Panc1 (cell line): ENCODE measurements around the gene SCN8A. TPM values are rescaled to one million over a fixed set of nuclear protein-coding genes. Genes with fewer than 3 reads are reported as not detected.

Experiments
- ATAC-seq: fragments of 200-7000 bp; cut with Tn5 transposase; 2 replicates; pipeline ENCODE4 v1.9.1; 2020; ENCODE audit warnings: mild to moderate bottlenecking, moderate library complexity
- BruUV-seq: library from RNA; stranded (reverse); fragments of 400-500 nt; replicated peaks from 2 replicates; lab custom pipeline; 2021; lab: Mats Ljungman, UMichigan
- CTCF ChIA-PET: fragments of 300-600 bp; sonication (Branson Sonifier 250); formaldehyde crosslinking; loops from one replicate; lab custom pipeline; 2022; ENCODE audit warnings: antibody characterized with exemption; lab: Charles Lee
- POLR2A ChIA-PET: fragments of 300-600 bp; sonication (Branson Sonifier 250); formaldehyde crosslinking; loops from one replicate; lab custom pipeline; 2022; ENCODE audit warnings: antibody characterized with exemption; lab: Charles Lee
- DNase-seq: peaks from one replicate; pipeline ENCODE4 v3.0.0-alpha.2; 2010; ENCODE audit warnings: low read depth, low spot score
- H3K27ac ChIP-seq: 2 replicates; pipeline ENCODE4 v1.5.1; 2011; ENCODE audit warnings: mild to moderate bottlenecking, low read length, inconsistent platforms
- H3K27me3 ChIP-seq: fragments of 200-500 bp; sonication (Bioruptor generic); 2 replicates; pipeline ENCODE4 v1.6.0; 2014; ENCODE audit warnings: low read length, inconsistent platforms; ENCODE audit not compliant: control insufficient read depth, insufficient read depth
- H3K36me3 ChIP-seq: fragments of 200-500 bp; sonication (Bioruptor generic); 2 replicates; pipeline ENCODE4 v1.5.1; 2014; ENCODE audit warnings: inconsistent platforms, mild to moderate bottlenecking, low read length, moderate library complexity; ENCODE audit not compliant: control insufficient read depth, insufficient read depth
- H3K4me1 ChIP-seq: 2 replicates; pipeline ENCODE4 v1.5.1; 2011; ENCODE audit warnings: inconsistent platforms, mild to moderate bottlenecking, low read length, moderate library complexity; ENCODE audit not compliant: control insufficient read depth, insufficient read depth
- H3K4me3 ChIP-seq, 2 experiments: 2 replicates each; pipeline ENCODE4 v1.5.1; 2011 to 2012; ENCODE audit warnings: low read depth in 2 of 2, low read length in 2 of 2, mild to moderate bottlenecking in 2 of 2, inconsistent platforms in 1 of 2, moderate library complexity in 1 of 2
- H3K9me3 ChIP-seq: fragments of 200-500 bp; sonication (Bioruptor generic); 2 replicates; pipeline ENCODE4 v1.5.1; 2014; ENCODE audit warnings: low read depth, mild to moderate bottlenecking, inconsistent platforms, low read length, moderate library complexity; ENCODE audit not compliant: control insufficient read depth, insufficient read depth
- POLR2AphosphoS5 ChIP-seq: IDR thresholded peaks from 2 replicates; pipeline ENCODE4 v1.6.1; 2012; ENCODE audit warnings: mild to moderate bottlenecking, low read depth, low read length, moderate library complexity
- SIN3A ChIP-seq: IDR thresholded peaks from 2 replicates; pipeline ENCODE4 v1.6.1; 2012; ENCODE audit warnings: low read depth, mild to moderate bottlenecking, low read length, moderate library complexity, borderline replicate concordance; ENCODE audit not compliant: insufficient read depth
- TCF7L2 ChIP-seq: IDR thresholded peaks from 2 replicates; pipeline ENCODE4 v1.6.1; 2011; ENCODE audit warnings: mild to moderate bottlenecking, low read depth, low read length, inconsistent platforms
- in situ Hi-C: cut with HindIII; loops from 2 replicates; pipeline ENCODE4 v1.10.0; 2016; ENCODE audit warnings: low sequenced_read_pairs, low pct_unique_long_range_greater_than_20kb
- intact Hi-C: fragments of 100-400 bp; cut with micrococcal nuclease; formaldehyde crosslinking; loops from one replicate; pipeline ENCODE4 v1.10.0; 2022; ENCODE audit not compliant: unreplicated experiment
- total RNA-seq: library from RNA; stranded (reverse); gene quantifications from one replicate; pipeline ENCODE4 v1.2.1, GENCODE V29; 2021; ENCODE audit not compliant: unreplicated experiment
- TF ChIP-seq, protein P1 (sequence below), 2 experiments: IDR thresholded peaks; 2 replicates each; pipeline ENCODE4 v1.6.1; 2011 to 2012; ENCODE audit warnings: low read depth in 2 of 2, control low read depth in 1 of 2, low read length in 1 of 2, mild to moderate bottlenecking in 1 of 2, moderate library complexity in 1 of 2; ENCODE audit not compliant: insufficient read depth in 1 of 2
- TF ChIP-seq, protein P2 (sequence below): fragments of 450-650 bp; IDR thresholded peaks from 2 replicates; pipeline ENCODE4 v1.5.1; 2017; ENCODE audit warnings: mild to moderate bottlenecking

The SCN8A gene
- total RNA-seq, 1 experiment from 2014 or later = 8.6 TPM

DNA sequence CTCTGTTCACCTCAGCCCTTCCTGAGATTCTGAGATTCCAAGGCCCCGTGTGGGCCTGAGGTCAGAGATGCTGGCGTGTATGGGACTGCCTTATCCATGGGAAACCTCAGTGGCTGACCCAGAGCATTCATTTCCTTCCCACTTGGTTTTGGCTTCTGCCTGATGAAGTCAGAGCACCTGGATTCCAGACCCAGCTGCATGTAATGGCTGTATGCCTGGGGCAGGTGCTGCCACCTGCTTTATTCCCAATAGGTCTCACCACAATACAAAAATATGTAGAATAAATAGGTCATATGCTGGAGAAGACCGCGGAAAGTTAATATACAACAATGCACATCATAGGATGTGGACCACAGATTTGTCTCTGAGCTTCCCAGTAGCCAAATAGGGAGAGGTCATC, 231.9 kb downstream of the SCN8A start:
- in situ Hi-C loops (no loop called here), intact Hi-C loops (loop anchor here (10.0 kb wide), 1 partner anchor 288 kb away; no protein-coding TSS in a partner anchor)
- ATAC-seq = no peak
- TF ChIP-seq TCF7L2 (no peak), SIN3A (no peak), POLR2AphosphoS5 (no peak)
- TF ChIP-seq, protein P1, sequence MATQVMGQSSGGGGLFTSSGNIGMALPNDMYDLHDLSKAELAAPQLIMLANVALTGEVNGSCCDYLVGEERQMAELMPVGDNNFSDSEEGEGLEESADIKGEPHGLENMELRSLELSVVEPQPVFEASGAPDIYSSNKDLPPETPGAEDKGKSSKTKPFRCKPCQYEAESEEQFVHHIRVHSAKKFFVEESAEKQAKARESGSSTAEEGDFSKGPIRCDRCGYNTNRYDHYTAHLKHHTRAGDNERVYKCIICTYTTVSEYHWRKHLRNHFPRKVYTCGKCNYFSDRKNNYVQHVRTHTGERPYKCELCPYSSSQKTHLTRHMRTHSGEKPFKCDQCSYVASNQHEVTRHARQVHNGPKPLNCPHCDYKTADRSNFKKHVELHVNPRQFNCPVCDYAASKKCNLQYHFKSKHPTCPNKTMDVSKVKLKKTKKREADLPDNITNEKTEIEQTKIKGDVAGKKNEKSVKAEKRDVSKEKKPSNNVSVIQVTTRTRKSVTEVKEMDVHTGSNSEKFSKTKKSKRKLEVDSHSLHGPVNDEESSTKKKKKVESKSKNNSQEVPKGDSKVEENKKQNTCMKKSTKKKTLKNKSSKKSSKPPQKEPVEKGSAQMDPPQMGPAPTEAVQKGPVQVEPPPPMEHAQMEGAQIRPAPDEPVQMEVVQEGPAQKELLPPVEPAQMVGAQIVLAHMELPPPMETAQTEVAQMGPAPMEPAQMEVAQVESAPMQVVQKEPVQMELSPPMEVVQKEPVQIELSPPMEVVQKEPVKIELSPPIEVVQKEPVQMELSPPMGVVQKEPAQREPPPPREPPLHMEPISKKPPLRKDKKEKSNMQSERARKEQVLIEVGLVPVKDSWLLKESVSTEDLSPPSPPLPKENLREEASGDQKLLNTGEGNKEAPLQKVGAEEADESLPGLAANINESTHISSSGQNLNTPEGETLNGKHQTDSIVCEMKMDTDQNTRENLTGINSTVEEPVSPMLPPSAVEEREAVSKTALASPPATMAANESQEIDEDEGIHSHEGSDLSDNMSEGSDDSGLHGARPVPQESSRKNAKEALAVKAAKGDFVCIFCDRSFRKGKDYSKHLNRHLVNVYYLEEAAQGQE (IDR thresholded peaks at IDR 0.05; ENCODE audit: insufficient read depth in 1 of 2, low read depth in 2 of 2, low read length in 1 of 2) = no peak
- TF ChIP-seq, protein P2, sequence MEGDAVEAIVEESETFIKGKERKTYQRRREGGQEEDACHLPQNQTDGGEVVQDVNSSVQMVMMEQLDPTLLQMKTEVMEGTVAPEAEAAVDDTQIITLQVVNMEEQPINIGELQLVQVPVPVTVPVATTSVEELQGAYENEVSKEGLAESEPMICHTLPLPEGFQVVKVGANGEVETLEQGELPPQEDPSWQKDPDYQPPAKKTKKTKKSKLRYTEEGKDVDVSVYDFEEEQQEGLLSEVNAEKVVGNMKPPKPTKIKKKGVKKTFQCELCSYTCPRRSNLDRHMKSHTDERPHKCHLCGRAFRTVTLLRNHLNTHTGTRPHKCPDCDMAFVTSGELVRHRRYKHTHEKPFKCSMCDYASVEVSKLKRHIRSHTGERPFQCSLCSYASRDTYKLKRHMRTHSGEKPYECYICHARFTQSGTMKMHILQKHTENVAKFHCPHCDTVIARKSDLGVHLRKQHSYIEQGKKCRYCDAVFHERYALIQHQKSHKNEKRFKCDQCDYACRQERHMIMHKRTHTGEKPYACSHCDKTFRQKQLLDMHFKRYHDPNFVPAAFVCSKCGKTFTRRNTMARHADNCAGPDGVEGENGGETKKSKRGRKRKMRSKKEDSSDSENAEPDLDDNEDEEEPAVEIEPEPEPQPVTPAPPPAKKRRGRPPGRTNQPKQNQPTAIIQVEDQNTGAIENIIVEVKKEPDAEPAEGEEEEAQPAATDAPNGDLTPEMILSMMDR = no peak
- ChIA-PET CTCF (interaction anchor here (0.7 to 1.8 kb wide), 5 partner anchors 44 to 402 kb away, joined by 3 to 11 read pairs (median 9); no protein-coding TSS in a partner anchor), POLR2A (no interaction called here)
- H3K36me3 ChIP-seq = no peaks in the 10 kb centered on the region
- H3K4me1 ChIP-seq = no peaks in the 10 kb centered on the region
- no peak overlapping the region for H3K27ac ChIP-seq
- no peaks in the 10 kb centered on the region for H3K9me3 ChIP-seq
- H3K27me3 ChIP-seq = no peaks in the 10 kb centered on the region
- DNase-seq = no peak
- BruUV-seq = no TSS peak
- H3K4me3 ChIP-seq = no peak overlapping the region

DNA sequence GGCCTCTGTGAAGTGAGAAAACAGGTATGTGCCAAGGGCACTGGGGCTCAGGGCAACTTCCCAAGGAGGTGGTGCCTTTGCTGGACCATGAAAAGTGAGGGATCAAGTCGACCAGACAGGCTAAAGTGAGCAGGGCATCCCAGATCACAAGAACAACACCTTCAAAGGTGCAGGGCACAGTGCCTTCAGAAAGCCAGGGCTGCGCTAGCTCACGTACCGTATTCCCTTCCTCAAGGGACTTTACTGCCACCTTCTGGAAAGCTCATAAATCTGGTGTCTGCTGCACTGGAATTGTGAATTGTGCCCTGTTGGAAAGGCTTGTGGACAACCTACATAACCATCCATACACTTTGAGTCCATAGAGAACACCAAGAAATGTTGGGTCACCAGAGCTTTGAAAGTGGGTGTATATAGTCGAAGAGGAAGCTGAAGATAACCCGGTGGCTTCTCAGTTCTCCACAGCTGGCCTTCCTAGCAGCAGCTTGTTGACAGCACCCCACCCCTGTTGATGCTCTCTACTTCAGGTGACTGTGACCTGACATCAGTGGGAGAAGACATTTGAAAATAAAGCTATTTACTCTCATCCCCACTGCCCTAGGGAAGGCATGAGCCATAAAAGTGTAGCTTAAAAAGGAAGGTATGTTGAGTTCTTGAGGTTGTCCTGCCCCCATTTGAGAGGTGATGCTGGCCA, 233.0 kb downstream of the SCN8A start:
- DNase-seq = no peak

More for the DNA sequence above, 233.0 kb downstream of the SCN8A start:
- intact Hi-C loops = loop anchor here (2.0 to 10.0 kb wide), 2 partner anchors 289 to 403 kb away; no protein-coding TSS in a partner anchor
- Histone ChIP-seq H3K4me1 (no peaks in the 10 kb centered on the region), H3K27ac (no peak overlapping the region), H3K27me3 (no peaks in the 10 kb centered on the region), H3K9me3 (no peaks in the 10 kb centered on the region), H3K4me3 (no peak overlapping the region), H3K36me3 (no peaks in the 10 kb centered on the region)
- TSS peak; percentile 63 for BruUV-seq
- in situ Hi-C loops = no loop called here
- ChIA-PET CTCF (interaction anchor here (0.5 to 1.8 kb wide), 12 partner anchors 43 to 1069 kb away, joined by 3 to 11 read pairs (median 3); no protein-coding TSS in a partner anchor), POLR2A (interaction anchor here (0.6 kb wide), 1 partner anchor 27 kb away, joined by 3 read pairs; no protein-coding TSS in a partner anchor)
- ATAC-seq = peak; percentile 72
- TF ChIP-seq, protein P2 = peak; percentile 86
- no peak for TF ChIP-seq TCF7L2
